GM12874 (cell line): ENCODE results near the gene C1orf216.

Experiments used
- TF ChIP-seq, protein P1 (sequence below): IDR thresholded peaks from 2 replicates; pipeline ENCODE4 v1.5.1; 2011; ENCODE audit warnings: low read depth, mild to moderate bottlenecking, control low read depth, low read length, moderate library complexity; ENCODE audit not compliant: insufficient read depth

C1orf216 gene

DNA sequence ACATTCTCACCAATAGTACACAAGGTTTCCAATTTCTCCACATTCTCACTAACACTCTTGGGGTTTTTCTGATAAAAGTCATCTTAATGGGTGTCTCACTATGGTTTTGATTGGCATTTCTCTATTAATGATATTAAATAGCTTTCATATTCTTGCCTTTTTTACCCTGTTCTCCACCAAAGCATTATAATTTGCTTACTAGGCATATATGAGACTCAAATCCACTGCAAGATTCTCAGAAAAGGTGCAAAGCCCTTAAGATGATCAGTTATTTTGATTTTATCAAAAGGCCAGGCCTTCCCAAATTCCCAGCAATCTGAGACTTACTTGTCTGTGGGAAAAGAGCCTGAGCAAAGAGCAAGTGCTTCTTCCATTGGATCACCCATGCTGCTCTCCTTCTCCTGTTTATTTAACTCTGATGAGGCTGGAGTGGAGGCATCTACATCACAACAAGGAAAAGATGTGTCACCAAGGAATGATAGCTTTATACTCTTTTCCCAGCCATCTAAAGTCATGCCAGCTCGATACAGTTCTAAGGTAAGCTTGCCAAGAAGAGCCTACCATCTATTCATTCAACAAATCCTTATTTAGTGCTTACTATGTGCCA is 26.5 kb upstream of the C1orf216 start:
- TF ChIP-seq, protein P1, sequence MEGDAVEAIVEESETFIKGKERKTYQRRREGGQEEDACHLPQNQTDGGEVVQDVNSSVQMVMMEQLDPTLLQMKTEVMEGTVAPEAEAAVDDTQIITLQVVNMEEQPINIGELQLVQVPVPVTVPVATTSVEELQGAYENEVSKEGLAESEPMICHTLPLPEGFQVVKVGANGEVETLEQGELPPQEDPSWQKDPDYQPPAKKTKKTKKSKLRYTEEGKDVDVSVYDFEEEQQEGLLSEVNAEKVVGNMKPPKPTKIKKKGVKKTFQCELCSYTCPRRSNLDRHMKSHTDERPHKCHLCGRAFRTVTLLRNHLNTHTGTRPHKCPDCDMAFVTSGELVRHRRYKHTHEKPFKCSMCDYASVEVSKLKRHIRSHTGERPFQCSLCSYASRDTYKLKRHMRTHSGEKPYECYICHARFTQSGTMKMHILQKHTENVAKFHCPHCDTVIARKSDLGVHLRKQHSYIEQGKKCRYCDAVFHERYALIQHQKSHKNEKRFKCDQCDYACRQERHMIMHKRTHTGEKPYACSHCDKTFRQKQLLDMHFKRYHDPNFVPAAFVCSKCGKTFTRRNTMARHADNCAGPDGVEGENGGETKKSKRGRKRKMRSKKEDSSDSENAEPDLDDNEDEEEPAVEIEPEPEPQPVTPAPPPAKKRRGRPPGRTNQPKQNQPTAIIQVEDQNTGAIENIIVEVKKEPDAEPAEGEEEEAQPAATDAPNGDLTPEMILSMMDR = no peak

GRCh38 chr1:35737120-35737519 is 18.4 kb upstream of the C1orf216 start:
- TF ChIP-seq, protein P1 = no peak

DNA sequence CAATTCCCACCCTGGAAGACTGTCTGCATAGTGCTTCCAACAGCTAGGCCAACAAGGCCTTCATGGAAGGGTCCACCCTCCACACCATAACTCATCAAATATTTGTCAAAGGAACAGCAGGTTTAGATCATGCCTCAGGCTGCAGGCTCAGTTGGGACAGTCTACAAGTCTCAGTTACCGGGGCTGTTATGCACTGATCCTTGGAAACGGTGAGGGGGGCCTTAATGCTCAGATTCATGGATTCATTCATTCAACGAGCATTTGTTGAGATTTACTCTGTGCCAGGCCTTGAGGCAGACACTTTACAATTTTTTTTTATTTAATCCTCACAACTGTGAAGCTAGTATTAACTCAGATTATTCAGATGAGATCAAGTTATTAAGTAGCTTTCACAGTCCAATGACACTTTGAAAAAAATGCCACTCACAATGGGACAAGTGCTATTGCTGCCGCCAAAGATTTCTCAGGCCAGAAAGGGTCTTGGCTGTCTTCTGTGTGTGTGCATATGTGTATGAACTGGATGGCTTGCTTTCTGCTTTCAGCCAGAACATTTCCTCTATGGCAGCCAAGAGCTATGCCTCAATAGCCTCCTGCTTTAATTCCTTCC is 8.9 kb upstream of the C1orf216 start:
- TF ChIP-seq, protein P1 = no peak

DNA sequence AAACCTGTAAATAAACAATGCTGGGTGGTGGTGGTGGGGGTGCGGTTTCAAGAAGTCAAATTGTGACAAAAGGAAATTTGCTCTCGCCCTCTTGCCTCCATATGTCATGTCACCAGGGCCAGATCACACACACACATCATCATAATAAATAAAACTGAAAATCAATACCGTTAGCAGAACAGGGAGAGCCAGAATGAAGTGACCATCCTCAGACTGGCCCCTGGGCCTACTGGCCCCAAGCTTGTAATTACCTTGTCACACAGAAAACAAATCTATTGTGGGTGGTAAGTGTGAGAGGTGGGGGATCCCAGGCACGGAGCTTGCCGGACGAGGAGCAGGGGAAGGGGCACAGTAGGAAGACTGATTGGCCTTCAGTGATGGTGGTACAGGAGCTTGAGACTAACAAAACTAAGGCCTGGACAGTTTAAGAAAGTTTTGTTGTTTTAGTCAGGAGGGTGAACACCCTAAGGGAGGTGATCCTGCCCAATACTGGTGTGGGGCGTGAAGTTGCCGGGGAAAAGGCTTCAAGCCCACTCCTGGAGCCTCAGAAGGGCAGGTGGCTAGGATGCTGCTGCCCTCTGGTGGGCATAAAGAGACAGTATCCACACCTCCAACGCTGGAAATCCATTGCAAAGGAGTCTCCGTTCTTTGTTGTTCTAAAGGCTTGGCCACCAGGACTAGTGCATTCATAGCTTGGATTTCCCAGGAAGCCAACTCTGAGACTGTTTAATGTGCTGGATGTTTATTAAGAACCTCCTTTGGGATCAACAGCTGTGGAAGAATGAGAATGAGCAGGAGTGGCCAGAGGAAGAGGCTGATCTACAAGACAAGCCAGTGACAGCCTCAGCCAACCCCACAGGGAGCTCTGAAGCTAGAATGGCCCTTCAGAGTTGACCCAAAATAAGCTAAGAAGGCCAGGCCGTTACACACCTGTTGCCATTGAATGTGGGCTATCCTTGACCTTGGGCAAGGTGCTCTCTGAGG is 8.1 kb upstream of the C1orf216 start:
- TF ChIP-seq, protein P1 = peak; percentile 83

DNA sequence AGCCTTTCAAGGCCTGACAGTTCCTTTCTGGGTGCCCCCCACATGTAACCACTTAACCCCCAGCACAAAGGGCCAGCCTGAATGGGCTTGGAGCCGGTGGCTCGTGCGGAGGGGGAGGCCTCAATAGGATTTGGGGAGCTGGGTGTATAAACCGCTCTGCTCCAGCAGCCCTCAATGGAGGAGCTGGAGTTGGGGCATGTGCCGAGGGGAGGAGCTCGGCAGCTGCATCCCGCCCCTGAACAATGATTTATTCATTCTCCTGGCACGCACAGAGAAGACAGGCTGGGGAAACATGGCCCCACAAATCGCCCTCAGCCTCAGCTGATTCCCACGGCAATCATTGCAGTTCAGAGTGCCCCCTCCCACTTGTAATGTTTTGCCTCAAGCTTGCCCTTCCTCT is 6.9 kb upstream of the C1orf216 start:
- TF ChIP-seq, protein P1 = no peak

DNA sequence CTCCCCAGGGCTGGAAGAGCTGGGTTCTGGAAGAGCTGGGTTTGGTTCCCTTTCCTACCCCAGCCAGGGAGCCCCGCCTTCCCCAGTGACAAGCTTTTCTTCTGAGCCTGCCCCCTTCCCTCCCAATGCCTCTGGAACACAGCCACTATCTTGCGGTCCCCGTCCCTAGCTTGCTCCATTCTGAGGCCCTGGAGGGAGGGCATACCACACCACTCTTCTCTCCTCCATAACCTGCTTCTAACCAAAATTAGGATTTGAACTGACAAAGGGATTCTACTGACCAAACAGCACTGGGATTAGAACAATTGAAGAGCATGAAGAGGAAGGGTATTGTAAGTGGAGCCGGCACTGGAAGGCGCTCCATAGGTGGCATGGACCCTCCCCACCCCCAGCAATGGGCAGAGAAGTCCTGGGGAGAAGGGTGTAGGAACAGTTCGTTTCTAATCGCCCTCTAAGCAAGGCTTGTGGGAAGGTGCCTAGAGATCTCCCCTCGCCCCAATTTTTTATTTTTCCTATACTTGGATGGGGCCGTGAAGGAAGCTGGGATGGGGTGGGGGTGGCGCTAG is 690 bp downstream of the C1orf216 start:
- TF ChIP-seq, protein P1 = no peak

GRCh38 chr1:35715568-35716002 is 3.1 kb downstream of the C1orf216 start:
- TF ChIP-seq, protein P1 = peak; percentile 88
